ENCODE data around the gene HIF3A. TPM values are rescaled to one million over a fixed set of nuclear protein-coding genes. Genes with fewer than 3 reads are reported as not detected.

The HIF3A gene
- total RNA-seq, 1 experiment from 2014 or later = 31.9 TPM

- H3K27me3 Mint-ChIP-seq (ENCODE audit: low read depth) = peaks cover 13% of the 10 kb centered on the region
- no peak for DNase-seq
- Histone ChIP-seq H2BK120ac (ENCODE audit: low read depth, low read length, poor library complexity, severe bottlenecking) (no peak overlapping the region), H4K20me1 (ENCODE audit: control insufficient read depth, insufficient read depth, insufficient read length) (no peaks in the 10 kb centered on the region), H3K9ac (ENCODE audit: extremely low read depth, insufficient read length, low read length) (no peak overlapping the region), H3T11ph (ENCODE audit: low read length) (no peak overlapping the region), H4K5ac (ENCODE audit: insufficient read length, low read depth, low read length) (no peak overlapping the region), H4K91ac (ENCODE audit: insufficient read length, low read depth, low read length) (no peak overlapping the region), H3K23ac (ENCODE audit: insufficient read length, low read depth, low read length) (no peak overlapping the region), H3K4me1 (ENCODE audit: insufficient read depth, low read length) (peaks cover 2% of the 10 kb centered on the region; the same call in 1 of the 2 replicates), H4K8ac (replicated peaks; ENCODE audit: insufficient read length, low read depth, low read length) (no peak overlapping the region), H2BK20ac (ENCODE audit: low read depth, low read length, poor library complexity, severe bottlenecking) (no peak overlapping the region), H2BK15ac (ENCODE audit: low read depth, low read length) (no peak overlapping the region), H2BK5ac (ENCODE audit: insufficient read length, low read length) (no peak overlapping the region), H2AK5ac (ENCODE audit: insufficient read length, low read length) (no peak overlapping the region), H3K14ac (ENCODE audit: insufficient read depth, low read length) (no peak overlapping the region), H3K27me3 (ENCODE audit: insufficient read depth, low read length) (no peaks in the 10 kb centered on the region), H3K27ac (ENCODE audit: insufficient read length, low read depth, low read length) (no peak overlapping the region), H3K23me2 (ENCODE audit: insufficient read length, low read depth, low read length, poor library complexity, severe bottlenecking) (peaks cover 9% of the 10 kb centered on the region), H2AFZ (ENCODE audit: low read length) (no peak overlapping the region), H3K18ac (ENCODE audit: insufficient read length, low read depth, low read length) (no peak overlapping the region), H3K79me1 (ENCODE audit: insufficient read depth, low read depth, low read length, poor library complexity, severe bottlenecking) (no peaks in the 10 kb centered on the region), H3K56ac (ENCODE audit: insufficient read length, low read depth, low read length) (no peak overlapping the region), H3K79me2 (ENCODE audit: insufficient read depth, low read length) (no peaks in the 10 kb centered on the region), H2BK12ac (ENCODE audit: insufficient read length, low read depth, low read length) (no peak overlapping the region), H3K4ac (ENCODE audit: low read depth, low read length) (no peak overlapping the region), H3K4me2 (ENCODE audit: insufficient read depth, insufficient read length, low read length) (no peak overlapping the region), H3K9me3 (ENCODE audit: control insufficient read depth, low read depth, low read length) (no peaks in the 10 kb centered on the region)
- H3K27ac Mint-ChIP-seq = no peak overlapping the region; a peak in 1 of 7 replicates
- H3K9me3 Mint-ChIP-seq = peaks cover 0 to 3% of the 10 kb centered on the region in 2 experiments; a peak in 3 of 5 replicates
- H3K4me3 Mint-ChIP-seq = peak overlapping the region; percentile 80 to 85
- WGBS (ENCODE audit: extremely low coverage, insufficient read length, low lambda C conversion rate) = no CpG with 5 or more reads among the region's 3 CpGs
- peaks cover 27 to 34% of the 10 kb centered on the region in 2 experiments for H3K4me1 Mint-ChIP-seq
- TF ChIP-seq CTCF (conservative IDR thresholded peaks at IDR 0.05) = no peak
- H3K36me3 Mint-ChIP-seq (ENCODE audit: insufficient read depth in 1 of 3, low read depth in 3 of 3) = no peaks in the 10 kb centered on the region; a peak in 1 of 7 replicates
Measured at GRCh38 chr19:46296202-46296480, 701 bp upstream of the HIF3A start.

All from H9 (cell line).